Pancreas (tissue), 10 donors: ENCODE results near the gene KCNJ3. TPM values are rescaled to one million over a fixed set of nuclear protein-coding genes. Genes with fewer than 3 reads are reported as not detected.

ENCODE experiments used
- ATAC-seq, 4 donors: fragments of 200-7000 bp; cut with Tn5 transposase; one replicate each; pipeline versions ENCODE4 v1.8.0 to v1.9.1; 2020; ENCODE audit warnings: mild to moderate bottlenecking in 4 of 4, moderate library complexity in 4 of 4
- DNase-seq, 6 donors: peaks; one replicate each; pipeline ENCODE4 v3.0.0-alpha.2; 2020
- FAIRE-seq: peaks from 2 replicates; lab custom pipeline; 2012; peaks lifted over from hg19 to GRCh38; lab: Jason Lieb, UNC
- H3K27ac ChIP-seq, 4 donors: fragments of 200-600 bp; sonication (generic); 1 replicate in 3 of 4; 2 replicates in 1 of 4; pipeline versions ENCODE4 v1.5.0 to v1.8.0; 2020
- H3K27me3 ChIP-seq, 4 donors: fragments of 200-600 bp; one replicate each; pipeline ENCODE4 v1.8.0; 2021
- H3K36me3 ChIP-seq, 3 donors: fragments of 200-600 bp; sonication (generic) in 1 of 3; one replicate each; pipeline versions ENCODE4 v1.5.0 to v1.8.0; 2020 to 2021
- H3K4me1 ChIP-seq, 3 donors: fragments of 200-600 bp; one replicate each; pipeline ENCODE4 v1.8.0; 2021
- H3K4me3 ChIP-seq, 4 donors: fragments of 200-600 bp; sonication (generic) in 2 of 4; one replicate each; pipeline versions ENCODE4 v1.5.0 to v1.8.0; 2020 to 2021
- H3K9me3 ChIP-seq, 4 donors: fragments of 200-600 bp; one replicate each; pipeline ENCODE4 v1.8.0; 2021
- WGBS, 2 donors: extraction: QIAGEN DNeasy Blood & Tissue Kit; methylation state at CpG; one replicate each; pipeline ENCODE4 v1.1.7; 2013; 5-methylcytosine and 5-hydroxymethylcytosine counted together
- intact Hi-C, 3 donors: fragments of 100-400 bp; cut with DNase I; formaldehyde crosslinking; loops; one replicate each; pipeline versions ENCODE4 v1.11.1 to v1.14.2; 2022
- polyA plus RNA-seq, 2 donors: library from polyadenylated mRNA; stranded (reverse); fragments of 200-250 nt; gene quantifications; one replicate each; pipeline ENCODE4 v1.2.3, GENCODE V29; 2013
- total RNA-seq, 6 donors: library from RNA; stranded (reverse); fragmentation: NEBNext Ultra II Directional in 4 of 6; extraction: Animal tissue kit (Norgen Biotek cat#: 25700) in 4 of 6; gene quantifications; one replicate each; pipeline versions ENCODE4 v1.2.1 to v1.2.4, GENCODE V29; 2021 to 2023
- TF ChIP-seq, protein P1 (sequence below), 4 donors: fragments of 200-600 bp; sonication (generic) in 3 of 4; IDR thresholded peaks; one replicate each; pipeline versions ENCODE4 v1.5.0 to v1.8.0; 2021; ENCODE audit warnings: antibody characterized with exemption in 4 of 4
- donor health status: healthy with polysubstance abuse.
- donor health status: DM: no; HTN: no; CAD: no; lungs with moderate emphysema.
- donor health status: DM: no; HTN: no; CAD: no.
- donor health status: control.
- donor health status: control.
- donor health status: Bipolar disorder and iron deficiency.
- donor health status: DM: yes; HTN: yes; CAD: no.
- donor health status: DM: no; HTN: no; CAD: no.
- donor health status: DM: no; HTN: no; CAD: no.
- donor health status: DM: yes; HTN: yes; CAD: no.

The KCNJ3 gene
- total and polyA plus RNA-seq, 8 donors, result 0.66 to 3.1 (median 0.90) TPM

GRCh38 chr2:154837035-154837434 is 138.5 kb downstream of the KCNJ3 start:
- WGBS, 2 donors, result 32 to 37% methylated on average over 2 of the region's 2 CpGs
- ATAC-seq, result no peak
- peaks cover 0 to 5% (median 0%) of the 10 kb centered on the region in 3 donors for H3K4me1 ChIP-seq
- intact Hi-C loops, result no loop called here
- H3K9me3 ChIP-seq, result no peaks in the 10 kb centered on the region
- no peak for DNase-seq
- H3K36me3 ChIP-seq, result no peaks in the 10 kb centered on the region
- H3K27ac ChIP-seq, result no peak overlapping the region
- H3K27me3 ChIP-seq, result no peaks in the 10 kb centered on the region
- H3K4me3 ChIP-seq, result no peak overlapping the region
- TF ChIP-seq, protein P1, sequence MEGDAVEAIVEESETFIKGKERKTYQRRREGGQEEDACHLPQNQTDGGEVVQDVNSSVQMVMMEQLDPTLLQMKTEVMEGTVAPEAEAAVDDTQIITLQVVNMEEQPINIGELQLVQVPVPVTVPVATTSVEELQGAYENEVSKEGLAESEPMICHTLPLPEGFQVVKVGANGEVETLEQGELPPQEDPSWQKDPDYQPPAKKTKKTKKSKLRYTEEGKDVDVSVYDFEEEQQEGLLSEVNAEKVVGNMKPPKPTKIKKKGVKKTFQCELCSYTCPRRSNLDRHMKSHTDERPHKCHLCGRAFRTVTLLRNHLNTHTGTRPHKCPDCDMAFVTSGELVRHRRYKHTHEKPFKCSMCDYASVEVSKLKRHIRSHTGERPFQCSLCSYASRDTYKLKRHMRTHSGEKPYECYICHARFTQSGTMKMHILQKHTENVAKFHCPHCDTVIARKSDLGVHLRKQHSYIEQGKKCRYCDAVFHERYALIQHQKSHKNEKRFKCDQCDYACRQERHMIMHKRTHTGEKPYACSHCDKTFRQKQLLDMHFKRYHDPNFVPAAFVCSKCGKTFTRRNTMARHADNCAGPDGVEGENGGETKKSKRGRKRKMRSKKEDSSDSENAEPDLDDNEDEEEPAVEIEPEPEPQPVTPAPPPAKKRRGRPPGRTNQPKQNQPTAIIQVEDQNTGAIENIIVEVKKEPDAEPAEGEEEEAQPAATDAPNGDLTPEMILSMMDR (IDR thresholded peaks at IDR 0.05), result no peak
- no peak for FAIRE-seq

DNA sequence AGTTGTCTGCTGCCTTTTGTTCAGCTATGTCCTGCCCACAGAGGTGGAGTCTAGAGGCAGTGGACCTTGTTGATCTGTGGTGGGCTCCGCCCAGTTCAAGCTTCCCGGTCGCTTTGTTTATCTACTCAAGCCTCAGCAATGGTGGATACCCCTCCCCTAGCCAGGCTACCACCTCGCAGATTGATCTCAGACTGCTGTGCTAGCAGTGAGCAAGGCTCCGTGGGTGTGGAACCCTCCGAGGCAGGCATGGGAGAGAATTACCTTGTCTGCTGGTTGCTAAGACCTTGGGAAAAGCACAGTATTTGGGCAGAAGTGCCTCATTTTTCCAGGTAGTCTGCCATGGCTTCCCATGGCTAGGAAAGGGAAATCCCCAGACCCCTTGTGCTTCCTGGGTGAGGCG is 146.0 kb downstream of the KCNJ3 start:
- Histone ChIP-seq H3K27ac (no peak overlapping the region), H3K9me3 (no peaks in the 10 kb centered on the region), H3K27me3 (no peaks in the 10 kb centered on the region), H3K4me1 (no peaks in the 10 kb centered on the region), H3K4me3 (no peak overlapping the region), H3K36me3 (no peaks in the 10 kb centered on the region)
- DNase-seq (no peak), FAIRE-seq (no peak), ATAC-seq (no peak)
- intact Hi-C loops, result no loop called here
- WGBS, 2 donors, result 86 to 93% methylated on average over 7 of the region's 7 CpGs
- TF ChIP-seq, protein P1 (IDR thresholded peaks at IDR 0.05), result no peak

GRCh38 chr2:154846842-154847241 is 148.3 kb downstream of the KCNJ3 start:
- no peak for FAIRE-seq
- no peak overlapping the region for H3K4me3 ChIP-seq
- no peaks in the 10 kb centered on the region for H3K36me3 ChIP-seq
- H3K27ac ChIP-seq, result no peak overlapping the region
- no peaks in the 10 kb centered on the region for H3K4me1 ChIP-seq
- WGBS, 2 donors, result 27 to 49% methylated on average over 1 of the region's 1 CpG
- TF ChIP-seq, protein P1 (IDR thresholded peaks at IDR 0.05), result no peak
- no peaks in the 10 kb centered on the region for H3K9me3 ChIP-seq
- ATAC-seq, result no peak
- intact Hi-C loops, result no loop called here
- H3K27me3 ChIP-seq, result no peaks in the 10 kb centered on the region
- DNase-seq, result no peak

DNA sequence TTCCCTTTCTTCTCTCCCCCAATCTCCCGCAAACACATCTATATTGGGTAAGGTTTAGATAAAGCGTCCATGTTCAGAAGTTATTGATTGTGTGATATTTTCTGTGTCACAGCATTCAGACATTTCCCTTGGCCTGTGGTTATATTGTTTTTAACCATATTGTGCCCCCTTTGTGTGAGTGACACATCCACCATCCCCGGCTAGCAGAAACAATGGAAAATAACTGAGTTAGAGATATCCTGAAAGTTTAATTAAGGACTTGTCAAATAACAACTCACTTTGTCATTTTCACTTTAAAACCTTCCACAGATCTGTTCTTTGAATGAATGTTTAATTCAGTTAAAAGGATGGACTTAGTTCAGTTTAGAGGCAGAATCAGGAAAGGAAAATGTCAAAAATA is 151.0 kb downstream of the KCNJ3 start:
- no peaks in the 10 kb centered on the region for H3K36me3 ChIP-seq
- H3K9me3 ChIP-seq, result no peaks in the 10 kb centered on the region
- intact Hi-C loops, result no loop called here
- no peaks in the 10 kb centered on the region for H3K27me3 ChIP-seq
- ATAC-seq (no peak), DNase-seq (no peak), FAIRE-seq (no peak)
- TF ChIP-seq, protein P1 (IDR thresholded peaks at IDR 0.05), result no peak
- peaks cover 0 to 2% (median 0%) of the 10 kb centered on the region in 3 donors for H3K4me1 ChIP-seq
- WGBS, 2 donors, result 45 to 50% methylated on average over 3 of the region's 3 CpGs
- H3K4me3 ChIP-seq, result no peak overlapping the region
- no peak overlapping the region for H3K27ac ChIP-seq

- TF ChIP-seq, protein P1 (IDR thresholded peaks at IDR 0.05), result no peak
- intact Hi-C loops, result no loop called here
- no peaks in the 10 kb centered on the region for H3K36me3 ChIP-seq
- H3K27ac ChIP-seq, result no peak overlapping the region
- FAIRE-seq (no peak), ATAC-seq (no peak), DNase-seq (no peak)
- peaks cover 0 to 2% (median 0%) of the 10 kb centered on the region in 3 donors for H3K4me1 ChIP-seq
- no peaks in the 10 kb centered on the region for H3K27me3 ChIP-seq
- no peaks in the 10 kb centered on the region for H3K9me3 ChIP-seq
- no peak overlapping the region for H3K4me3 ChIP-seq
Measured at GRCh38 chr2:154850532-154850931, 152.0 kb downstream of the KCNJ3 start.
